Fibroblast of lung (primary cell): ENCODE measurements around the gene TUBGCP5. TPM values are rescaled to one million over a fixed set of nuclear protein-coding genes. Genes with fewer than 3 reads are reported as not detected.
A peak's percentile ranks its signal among the peaks of the same experiment; 100 is the strongest.

Experiments used
- DNase-seq, 2 donors: peaks; one replicate each; pipeline versions ENCODE4 v3.0.0 to v3.0.0-alpha.2; 2010; ENCODE audit warnings: low read depth in 2 of 2
- H2AFZ ChIP-seq: 2 replicates; pipeline ENCODE4 v1.5.1; 2012; ENCODE audit warnings: low read length, control low read depth, inconsistent platforms
- H3K27ac ChIP-seq: 2 replicates; pipeline ENCODE4 v1.5.1; 2011; ENCODE audit warnings: low read length, control low read depth; ENCODE audit not compliant: insufficient read depth
- H3K27me3 ChIP-seq: 2 replicates; pipeline ENCODE4 v1.5.1; 2011; ENCODE audit warnings: mild to moderate bottlenecking, low read length; ENCODE audit not compliant: control insufficient read depth, insufficient read depth
- H3K36me3 ChIP-seq: 2 replicates; pipeline ENCODE4 v1.5.1; 2011; ENCODE audit warnings: low read length; ENCODE audit not compliant: control insufficient read depth, insufficient read depth
- H3K4me1 ChIP-seq: 2 replicates; pipeline ENCODE4 v1.5.1; 2011; ENCODE audit warnings: low read length; ENCODE audit not compliant: control insufficient read depth, insufficient read depth; ENCODE audit errors: extremely low read depth
- H3K4me2 ChIP-seq: 2 replicates; pipeline ENCODE4 v1.5.1; 2011; ENCODE audit warnings: low read length, control low read depth; ENCODE audit not compliant: insufficient read depth; ENCODE audit errors: extremely low read depth
- H3K4me3 ChIP-seq, 4 experiments: fragments of 200-600 bp in 1 of 4; sonication (generic) in 1 of 4; replicated peaks in 1 of 4; 2 replicates each; pipeline ENCODE4 v1.5.1; 2011 to 2016; ENCODE audit warnings: low read length in 4 of 4, low read depth in 3 of 4, mild to moderate bottlenecking in 3 of 4, control low read depth in 2 of 4, inconsistent platforms in 1 of 4, mixed read lengths in 1 of 4; ENCODE audit not compliant: insufficient read depth in 1 of 4; ENCODE audit errors: control extremely low read depth in 1 of 4
- H3K79me2 ChIP-seq: 2 replicates; pipeline ENCODE4 v1.5.1; 2012; ENCODE audit warnings: mild to moderate bottlenecking, low read length, inconsistent platforms; ENCODE audit not compliant: control insufficient read depth, insufficient read depth
- H3K9ac ChIP-seq: 2 replicates; pipeline ENCODE4 v1.5.1; 2011; ENCODE audit warnings: mild to moderate bottlenecking, low read length, control low read depth; ENCODE audit not compliant: insufficient read depth
- H3K9me3 ChIP-seq: 2 replicates; pipeline ENCODE4 v1.5.1; 2012; ENCODE audit warnings: low read depth, low read length; ENCODE audit not compliant: control insufficient read depth, insufficient read depth
- H4K20me1 ChIP-seq: 2 replicates; pipeline ENCODE4 v1.5.1; 2011; ENCODE audit warnings: low read length; ENCODE audit not compliant: control insufficient read depth, insufficient read depth; ENCODE audit errors: extremely low read depth
- CTCF ChIP-seq, 2 donors: IDR thresholded peaks in 1 of 2; conservative IDR thresholded peaks in 1 of 2; 1 replicate in 1 of 2; 2 replicates in 1 of 2; pipeline ENCODE4 v1.5.1; 2011 to 2012; ENCODE audit warnings: low read length in 2 of 2, control low read depth in 1 of 2, inconsistent platforms in 1 of 2, low read depth in 1 of 2, mild to moderate bottlenecking in 1 of 2
- EZH2 ChIP-seq: IDR thresholded peaks from 2 replicates; pipeline ENCODE4 v1.5.1; 2012; ENCODE audit warnings: low read length, control low read depth, mild to moderate bottlenecking; ENCODE audit errors: missing control alignments
- polyA plus RNA-seq, 2 donors: library from polyadenylated mRNA; depleted of rRNA in 1 of 2; stranded (reverse) in 1 of 2; unstranded in 1 of 2; fragments of >200 nt; gene quantifications; 2 replicates each; pipeline ENCODE4 v1.2.1, GENCODE V29; 2011 to 2012; ENCODE audit warnings: missing spikeins in 1 of 2
- total RNA-seq: library from RNA; depleted of rRNA; stranded (reverse); fragments of >200 nt; gene quantifications from 2 replicates; pipeline ENCODE4 v1.2.1, GENCODE V29; 2014

TUBGCP5 gene
- total and polyA plus RNA-seq, 2 donors (not counting 1 experiment from before 2014, with no cell fraction given), result 17.0 to 22.0 TPM

DNA sequence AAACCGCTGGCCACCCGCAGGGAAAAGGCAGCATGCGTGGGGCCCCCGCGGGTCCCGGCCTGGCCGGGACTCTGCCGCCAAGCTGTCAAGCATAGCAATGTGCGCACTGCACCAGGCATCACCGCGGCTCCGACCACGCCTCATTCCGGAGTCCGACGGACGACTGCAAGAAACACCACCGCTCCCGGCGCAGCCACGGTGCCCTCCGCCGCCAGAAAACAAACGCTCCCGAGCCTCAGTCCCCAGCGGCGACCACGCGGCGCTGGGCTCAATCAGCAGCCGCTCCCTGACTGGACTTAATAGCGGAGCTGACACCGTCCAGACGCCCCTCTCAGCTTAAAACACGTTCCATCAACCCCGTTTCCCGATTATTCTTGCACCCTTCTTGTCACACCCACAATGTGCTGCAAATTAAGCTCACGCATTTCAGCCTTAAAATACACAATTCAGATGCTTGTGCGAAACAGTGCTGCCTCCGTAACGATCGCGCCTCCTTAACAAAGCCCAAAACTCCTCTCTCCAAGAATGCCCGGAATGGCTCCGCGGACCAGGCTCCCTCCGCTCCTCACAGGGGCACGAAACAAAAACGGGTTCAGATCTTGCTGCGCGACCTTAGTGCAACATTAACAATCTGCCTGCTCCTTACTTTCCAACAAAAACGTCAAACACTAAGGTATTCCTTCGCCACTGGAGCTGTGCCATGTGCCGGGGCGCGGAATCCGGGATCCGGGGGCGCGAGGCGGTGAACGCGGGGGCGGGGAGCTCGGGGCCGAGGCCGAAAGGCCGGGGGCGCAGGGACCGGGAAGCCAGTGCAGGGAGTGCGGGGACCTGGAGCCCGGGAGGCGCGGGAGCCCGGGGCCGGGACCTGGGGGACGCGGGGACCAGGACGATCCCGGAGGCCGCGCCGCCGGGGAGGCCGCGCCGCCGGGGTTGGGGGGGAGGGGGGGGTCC lies 59.9 kb downstream of the TUBGCP5 start:
- H4K20me1 ChIP-seq, result no peaks in the 10 kb centered on the region
- no peaks in the 10 kb centered on the region for H3K36me3 ChIP-seq
- H3K79me2 ChIP-seq, result peaks cover 48% of the 10 kb centered on the region
- H3K9me3 ChIP-seq, result no peaks in the 10 kb centered on the region
- no peaks in the 10 kb centered on the region for H3K27me3 ChIP-seq
- TF ChIP-seq EZH2 (no peak), CTCF (conservative IDR thresholded peaks at IDR 0.05 in 1 of 2, IDR thresholded peaks at IDR 0.05 in 1 of 2; ENCODE audit: low read depth in 1 of 2, low read length in 2 of 2) (no peak)
- H3K9ac ChIP-seq, result peak overlapping the region; percentile 73
- peak; percentile 41 to 59 for DNase-seq
- peak overlapping the region; percentile 99 for H3K4me2 ChIP-seq
- peak overlapping the region; percentile 66 for H2AFZ ChIP-seq
- peak overlapping the region; percentile 77 to 99 (median 98) for H3K4me3 ChIP-seq
- H3K4me1 ChIP-seq, result no peaks in the 10 kb centered on the region
- H3K27ac ChIP-seq, result peak overlapping the region; percentile 87

DNA sequence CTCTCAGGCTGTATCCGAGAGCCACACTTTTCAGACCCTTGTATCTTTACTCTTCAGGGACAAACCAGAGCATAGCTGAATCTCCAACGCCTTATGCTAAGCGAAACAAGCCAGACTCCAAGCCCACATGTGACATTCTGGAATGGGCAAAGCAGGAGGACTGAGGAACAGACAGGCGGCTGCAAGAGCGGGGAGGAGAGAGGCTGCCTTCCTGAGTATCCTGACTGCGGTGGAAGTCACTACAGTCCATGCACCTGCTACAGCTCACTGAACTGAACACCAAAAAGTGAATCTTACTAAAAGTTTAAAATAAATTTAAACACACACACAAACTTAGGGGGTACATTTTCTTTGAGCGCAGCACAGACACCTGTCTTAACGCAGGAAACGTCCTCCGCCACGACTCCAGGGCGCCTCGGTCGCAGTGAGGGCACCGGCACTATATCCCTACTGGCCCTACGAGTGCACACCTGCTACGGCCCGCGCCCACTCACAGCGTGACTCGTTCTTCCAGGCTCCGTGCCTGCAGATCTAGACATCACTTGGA lies 60.6 kb downstream of the TUBGCP5 start:
- H3K79me2 ChIP-seq, result peaks cover 55% of the 10 kb centered on the region
- DNase-seq, result no peak
- peak overlapping the region; percentile 73 for H3K9ac ChIP-seq
- H3K36me3 ChIP-seq, result no peaks in the 10 kb centered on the region
- no peak overlapping the region for H2AFZ ChIP-seq
- no peak overlapping the region for H3K27ac ChIP-seq
- H3K9me3 ChIP-seq, result no peaks in the 10 kb centered on the region
- no peaks in the 10 kb centered on the region for H4K20me1 ChIP-seq
- no peaks in the 10 kb centered on the region for H3K27me3 ChIP-seq
- no peaks in the 10 kb centered on the region for H3K4me1 ChIP-seq
- H3K4me2 ChIP-seq, result peak overlapping the region; percentile 99
- TF ChIP-seq CTCF (conservative IDR thresholded peaks at IDR 0.05 in 1 of 2, IDR thresholded peaks at IDR 0.05 in 1 of 2; ENCODE audit: low read depth in 1 of 2, low read length in 2 of 2), result no peak
- peak overlapping the region; percentile 77 to 99 (median 98) for H3K4me3 ChIP-seq

GRCh38 chr15:22974745-22975144 lies 64.6 kb downstream of the TUBGCP5 start:
- Histone ChIP-seq H3K4me2 (no peak overlapping the region), H3K79me2 (peaks cover 84% of the 10 kb centered on the region), H3K4me1 (no peaks in the 10 kb centered on the region), H3K36me3 (no peaks in the 10 kb centered on the region), H3K27me3 (no peaks in the 10 kb centered on the region), H4K20me1 (no peaks in the 10 kb centered on the region), H3K4me3 (no peak overlapping the region), H3K9ac (no peak overlapping the region), H2AFZ (no peak overlapping the region), H3K9me3 (no peaks in the 10 kb centered on the region), H3K27ac (no peak overlapping the region)
- TF ChIP-seq EZH2, result no peak
- TF ChIP-seq CTCF (conservative IDR thresholded peaks at IDR 0.05 in 1 of 2, IDR thresholded peaks at IDR 0.05 in 1 of 2; ENCODE audit: low read depth in 1 of 2, low read length in 2 of 2), result no peak
- DNase-seq, result no peak
